B cell (primary cell): ENCODE results near the gene AKAP6. TPM values are rescaled to one million over a fixed set of nuclear protein-coding genes. Genes with fewer than 3 reads are reported as not detected.

Experiments used
- ATAC-seq: fragments of 200-7000 bp; cut with Tn5 transposase; one replicate; pipeline ENCODE4 v1.10.0; 2021; ENCODE audit warnings: low read depth, mild to moderate bottlenecking, moderate number of reproducible peaks, moderate library complexity
- CTCF ChIA-PET: fragments of 350-600 bp; sonication (Branson Sonifier 250); formaldehyde crosslinking; loops from one replicate; lab custom pipeline; 2021; ENCODE audit warnings: antibody characterized with exemption, inconsistent platforms; lab: Charles Lee
- POLR2A ChIA-PET: fragments of 350-600 bp; sonication (Branson Sonifier 250); formaldehyde crosslinking; loops from one replicate; lab custom pipeline; 2021; ENCODE audit warnings: antibody characterized with exemption; lab: Charles Lee
- DNase-seq: peaks from one replicate; pipeline ENCODE4 v3.0.0; 2013
- H2AFZ ChIP-seq: 2 replicates; pipeline ENCODE4 v1.6.1; 2012; ENCODE audit warnings: mild to moderate bottlenecking, low read depth, low read length; ENCODE audit not compliant: insufficient read depth, poor library complexity, severe bottlenecking
- H3K27ac ChIP-seq, 2 donors: 1 replicate in 1 of 2; 2 replicates in 1 of 2; pipeline ENCODE4 v1.5.1; 2012 to 2013; ENCODE audit warnings: low read length in 2 of 2, mild to moderate bottlenecking in 2 of 2, moderate library complexity in 1 of 2
- H3K27me3 ChIP-seq, 4 experiments: fragments of 200-600 bp in 1 of 4; sonication (generic) in 1 of 4; replicated peaks in 1 of 4; 1 replicate in 2 of 4; 2 replicates in 2 of 4; pipeline versions ENCODE4 v1.6.1 to v1.7.0; 2013 to 2016; ENCODE audit warnings: low read length in 3 of 4, mild to moderate bottlenecking in 2 of 4, mixed read lengths in 1 of 4, moderate library complexity in 1 of 4; ENCODE audit not compliant: insufficient read depth in 4 of 4, control insufficient read depth in 3 of 4; ENCODE audit errors: control extremely low read depth in 1 of 4
- H3K36me3 ChIP-seq, 2 experiments: replicated peaks in 1 of 2; 1 replicate in 1 of 2; 2 replicates in 1 of 2; pipeline versions ENCODE4 v1.6.1 to v1.7.1; 2013; ENCODE audit warnings: low read length in 1 of 2; ENCODE audit not compliant: insufficient read depth in 2 of 2, control insufficient read depth in 1 of 2; ENCODE audit errors: control extremely low read depth in 1 of 2, extremely low read depth in 1 of 2
- H3K4me1 ChIP-seq, 2 donors: fragments of 200-600 bp in 1 of 2; sonication (generic) in 1 of 2; 1 replicate in 1 of 2; 2 replicates in 1 of 2; pipeline versions ENCODE4 v1.5.1 to v1.6.1; 2013 to 2017; ENCODE audit warnings: low read length in 2 of 2; ENCODE audit not compliant: control insufficient read depth in 2 of 2, insufficient read depth in 2 of 2
- H3K4me2 ChIP-seq: replicated peaks from 2 replicates; pipeline ENCODE3; 2012; ENCODE audit warnings: mild to moderate bottlenecking, low read depth, low read length; ENCODE audit not compliant: poor library complexity, severe bottlenecking
- H3K4me3 ChIP-seq, 5 experiments: fragments of 200-600 bp in 1 of 5; sonication (generic) in 1 of 5; 1 replicate in 3 of 5; 2 replicates in 2 of 5; pipeline versions ENCODE4 v1.5.1 to v1.7.0; 2011 to 2016; ENCODE audit warnings: low read length in 4 of 5, mild to moderate bottlenecking in 4 of 5, low read depth in 2 of 5, control low read depth in 1 of 5, moderate library complexity in 1 of 5; ENCODE audit not compliant: insufficient read depth in 1 of 5; ENCODE audit errors: control extremely low read depth in 1 of 5, extremely low read depth in 1 of 5
- H3K79me2 ChIP-seq: fragments of 200-600 bp; sonication (generic); one replicate; pipeline ENCODE4 v1.6.0; 2016; ENCODE audit warnings: low read length; ENCODE audit not compliant: control insufficient read depth, insufficient read depth
- H3K9ac ChIP-seq: fragments of 200-600 bp; sonication (generic); 2 replicates; pipeline ENCODE4 v1.6.1; 2017; ENCODE audit warnings: mild to moderate bottlenecking, low read length, moderate library complexity
- H3K9me3 ChIP-seq, 3 donors: one replicate each; pipeline versions ENCODE4 v1.6.1 to v1.7.1; 2013; ENCODE audit warnings: low read length in 2 of 3; ENCODE audit not compliant: control insufficient read depth in 2 of 3, insufficient read depth in 1 of 3; ENCODE audit errors: control extremely low read depth in 1 of 3
- H4K20me1 ChIP-seq: 2 replicates; pipeline ENCODE4 v1.6.0; 2012; ENCODE audit warnings: mild to moderate bottlenecking, low read length; ENCODE audit not compliant: insufficient read depth, control insufficient read depth, poor library complexity, severe bottlenecking
- H3K27ac Mint-ChIP-seq: one replicate; pipeline ENCODE4 v1.8.0; 2021; ENCODE audit warnings: mixed read lengths
- H3K27me3 Mint-ChIP-seq: one replicate; pipeline ENCODE4 v1.8.0; 2021; ENCODE audit warnings: mixed read lengths
- H3K4me1 Mint-ChIP-seq: one replicate; pipeline ENCODE4 v1.8.0; 2021; ENCODE audit warnings: mixed read lengths
- H3K4me3 Mint-ChIP-seq: one replicate; pipeline ENCODE4 v1.8.0; 2021; ENCODE audit warnings: mixed read lengths
- H3K9me3 Mint-ChIP-seq: one replicate; pipeline ENCODE4 v1.8.0; 2022; ENCODE audit warnings: mixed read lengths; ENCODE audit not compliant: insufficient read depth
- CTCF ChIP-seq: fragments of 200-600 bp; IDR thresholded peaks from one replicate; pipeline ENCODE4 v1.8.0; 2022; ENCODE audit warnings: antibody characterized with exemption, mild to moderate bottlenecking
- EZH2 ChIP-seq: IDR thresholded peaks from 2 replicates; pipeline ENCODE4 v1.6.1; 2012; ENCODE audit warnings: borderline replicate concordance, low read depth, mild to moderate bottlenecking, moderate library complexity, low read length; ENCODE audit not compliant: insufficient read depth, poor library complexity, severe bottlenecking
- WGBS: methylation state at CpG from one replicate; pipeline ENCODE4 v1.1.5; 2013; ENCODE audit warnings: missing lambda C conversion rate; ENCODE audit not compliant: insufficient coverage; 5-methylcytosine and 5-hydroxymethylcytosine counted together
- intact Hi-C: fragments of 100-400 bp; cut with micrococcal nuclease; formaldehyde crosslinking; loops from one replicate; pipeline ENCODE4 v1.10.0; 2022
- polyA plus RNA-seq: library from polyadenylated mRNA; depleted of rRNA; stranded (reverse); fragments of >200 nt; gene quantifications from 2 replicates; pipeline ENCODE4 v1.2.3, GENCODE V29; 2012
- total RNA-seq, 2 donors: library from RNA; stranded (reverse); fragments of 120-200 nt in 1 of 2; gene quantifications; 1 replicate in 1 of 2; 2 replicates in 1 of 2; pipeline versions ENCODE4 v1.2.3 to v1.2.4, GENCODE V29; 2013 to 2022

The AKAP6 gene
- total and polyA plus RNA-seq, 2 donors (not counting 1 experiment from before 2014, with no cell fraction given): 1.4 to 2.8 TPM

- no peaks in the 10 kb centered on the region for H3K4me1 Mint-ChIP-seq
- Histone ChIP-seq H3K36me3 (no peaks in the 10 kb centered on the region), H2AFZ (no peak overlapping the region), H4K20me1 (no peaks in the 10 kb centered on the region), H3K9me3 (no peaks in the 10 kb centered on the region), H3K9ac (no peak overlapping the region), H3K27ac (no peak overlapping the region), H3K4me1 (no peaks in the 10 kb centered on the region), H3K4me3 (no peak overlapping the region), H3K27me3 (no peaks in the 10 kb centered on the region), H3K4me2 (no peak overlapping the region), H3K79me2 (no peaks in the 10 kb centered on the region)
- H3K27me3 Mint-ChIP-seq: peaks cover 2% of the 10 kb centered on the region
- WGBS: no CpG with 5 or more reads among the region's 4 CpGs
- no peak for ATAC-seq
- POLR2A ChIA-PET: no interaction called here
- intact Hi-C loops: no loop called here
- H3K9me3 Mint-ChIP-seq: no peaks in the 10 kb centered on the region
- CTCF ChIA-PET: no interaction called here
- TF ChIP-seq EZH2: no peak
- no peak for TF ChIP-seq CTCF
- no peak overlapping the region for H3K27ac Mint-ChIP-seq
- DNase-seq: no peak
- no peak overlapping the region for H3K4me3 Mint-ChIP-seq
These were observed 85.0 kb downstream of the AKAP6 start for GRCh38 chr14:32413967-32414640.

GRCh38 chr14:32414808-32415255 lies 85.7 kb downstream of the AKAP6 start:
- intact Hi-C loops: no loop called here
- CTCF ChIA-PET: no interaction called here

More at GRCh38 chr14:32414808-32415255, 85.7 kb downstream of the AKAP6 start:
- no peak overlapping the region for H2AFZ ChIP-seq
- H3K27ac ChIP-seq: no peak overlapping the region
- Mint-ChIP-seq H3K4me1 (no peaks in the 10 kb centered on the region), H3K9me3 (no peaks in the 10 kb centered on the region), H3K4me3 (no peak overlapping the region), H3K27ac (no peak overlapping the region), H3K27me3 (peaks cover 2% of the 10 kb centered on the region)
- no peak overlapping the region for H3K4me3 ChIP-seq
- no peaks in the 10 kb centered on the region for H3K27me3 ChIP-seq
- H3K9ac ChIP-seq: no peak overlapping the region
- TF ChIP-seq CTCF: no peak
- no peak for TF ChIP-seq EZH2
- no peaks in the 10 kb centered on the region for H4K20me1 ChIP-seq
- no peaks in the 10 kb centered on the region for H3K79me2 ChIP-seq
- WGBS: 80% methylated on average over 1 of the region's 3 CpGs
- no peaks in the 10 kb centered on the region for H3K4me1 ChIP-seq
- H3K36me3 ChIP-seq: no peaks in the 10 kb centered on the region
- no peaks in the 10 kb centered on the region for H3K9me3 ChIP-seq
- DNase-seq: no peak
- POLR2A ChIA-PET: no interaction called here
- no peak for ATAC-seq
- H3K4me2 ChIP-seq: no peak overlapping the region
